HL-60 (cell line): ENCODE measurements around the gene STXBP4.

Experiments used
- DNase-seq, 2 experiments: peaks; one replicate each; pipeline ENCODE4 v3.0.0-alpha.2; 2010 to 2020; ENCODE audit warnings: low read depth in 1 of 2, low spot score in 1 of 2
- H3K27ac ChIP-seq: fragments of 250-450 bp; sonication (Bioruptor Pico); replicated peaks from 2 replicates; pipeline ENCODE4 v1.5.1; 2020; ENCODE audit warnings: mild to moderate bottlenecking, moderate library complexity
- H3K27me3 ChIP-seq: fragments of 250-450 bp; sonication (Bioruptor Pico); 2 replicates; pipeline ENCODE4 v1.5.1; 2021; ENCODE audit warnings: mild to moderate bottlenecking, moderate library complexity; ENCODE audit not compliant: insufficient read depth, poor library complexity, severe bottlenecking
- H3K4me3 ChIP-seq: replicated peaks from 2 replicates; pipeline ENCODE4 v1.5.1; 2011; ENCODE audit warnings: mild to moderate bottlenecking, control low read depth, low read length; ENCODE audit not compliant: insufficient read depth
- CTCF ChIP-seq: IDR thresholded peaks from one replicate; pipeline ENCODE4 v1.5.1; 2011; ENCODE audit warnings: low read length, control low read depth, inconsistent platforms; ENCODE audit not compliant: insufficient read depth
- GABPA ChIP-seq: IDR thresholded peaks from 2 replicates; pipeline ENCODE4 v1.6.1; 2012; ENCODE audit warnings: low read depth
- POLR2AphosphoS5 ChIP-seq: IDR thresholded peaks from 2 replicates; pipeline ENCODE4 v1.6.1; 2012; ENCODE audit warnings: low read depth
- REST ChIP-seq: IDR thresholded peaks from 2 replicates; pipeline ENCODE4 v1.6.1; 2012; ENCODE audit warnings: low read depth; ENCODE audit not compliant: insufficient replicate concordance
- SPI1 ChIP-seq: IDR thresholded peaks from 2 replicates; pipeline ENCODE4 v1.6.1; 2012; ENCODE audit warnings: low read depth, mild to moderate bottlenecking, borderline replicate concordance
- long read RNA-seq: library from polyadenylated mRNA; unstranded; transcript quantifications from one replicate; pipeline ENCODE4 v2.0.0, GENCODE V29; 2020

Gene STXBP4
- long read RNA-seq, partial matches to known transcripts, result 0 of 4 reads
- long read RNA-seq, other reads (novel, unspliced or antisense), result 3 of 4 reads

GRCh38 chr17:54968262-54968987 is at the start of gene STXBP4, which contains the start of gene COX11:
Gene STXBP4 (plus strand): TSS chr17:54968765. CDS start chr17:54986220, 17,455 bp downstream.
Gene COX11 (minus strand): TSS chr17:54968654. CDS start chr17:54968646, 8 bp downstream.
- peak within 1 kb of the TSS; percentile 71 for H3K4me3 ChIP-seq
- peak; percentile 95 to 96 for DNase-seq
- H3K27me3 ChIP-seq, result no peaks in the 10 kb centered on the region
- peak within 1 kb of the TSS; percentile 83 for H3K27ac ChIP-seq
- TF ChIP-seq REST, result peak; percentile 31
- TF ChIP-seq POLR2AphosphoS5, result peak; percentile 52; the same call in 1 of the 2 replicates
- no peak for TF ChIP-seq GABPA

- H3K27me3 ChIP-seq, result no peaks in the 10 kb centered on the region
- TF ChIP-seq SPI1 (no peak), POLR2AphosphoS5 (no peak), CTCF (no peak), GABPA (no peak), REST (no peak)
- H3K27ac ChIP-seq, result no peak overlapping the region
- H3K4me3 ChIP-seq, result no peak overlapping the region
- no peak for DNase-seq
Observed at GRCh38 chr17:54919425-54919824, 49.1 kb upstream of the STXBP4 start.

GRCh38 chr17:54920819-54921218 is 47.7 kb upstream of the STXBP4 start:
- Histone ChIP-seq H3K27ac (no peak overlapping the region), H3K4me3 (no peak overlapping the region), H3K27me3 (no peaks in the 10 kb centered on the region)
- DNase-seq, result no peak
- TF ChIP-seq CTCF (no peak), POLR2AphosphoS5 (no peak), GABPA (no peak), SPI1 (no peak), REST (no peak)
